Natural killer cell (primary cell): ENCODE data around the gene TXNDC17. TPM values are rescaled to one million over a fixed set of nuclear protein-coding genes. Genes with fewer than 3 reads are reported as not detected.

Experiments
- ATAC-seq, 3 donors: fragments of 150-1000 bp in 2 of 3; fragments of 200-7000 bp in 1 of 3; cut with Tn5 transposase; 1 replicate in 1 of 3; 2 replicates in 2 of 3; pipeline ENCODE4 v1.10.0; 2021; ENCODE audit warnings: mild to moderate bottlenecking in 2 of 3, moderate library complexity in 2 of 3
- DNase-seq, 2 donors: peaks; one replicate each; pipeline versions ENCODE4 v3.0.0 to v3.0.0-alpha.2; 2013 to 2021; ENCODE audit warnings: mixed read lengths in 1 of 2
- H3K27ac ChIP-seq: one replicate; pipeline ENCODE4 v1.5.1; 2013; ENCODE audit warnings: mild to moderate bottlenecking, low read length
- H3K27me3 ChIP-seq: one replicate; pipeline ENCODE4 v1.6.1; 2013; ENCODE audit warnings: low read length; ENCODE audit not compliant: control insufficient read depth, insufficient read depth
- H3K36me3 ChIP-seq: one replicate; pipeline ENCODE4 v1.6.1; 2013; ENCODE audit warnings: low read length; ENCODE audit not compliant: control insufficient read depth, insufficient read depth
- H3K4me1 ChIP-seq: one replicate; pipeline ENCODE4 v1.6.1; 2013; ENCODE audit warnings: low read length; ENCODE audit not compliant: control insufficient read depth, insufficient read depth
- H3K4me3 ChIP-seq: one replicate; pipeline ENCODE4 v1.5.1; 2013; ENCODE audit warnings: low read length
- H3K9me3 ChIP-seq: one replicate; pipeline ENCODE4 v1.6.1; 2013; ENCODE audit warnings: low read length; ENCODE audit not compliant: control insufficient read depth, insufficient read depth
- H3K27ac Mint-ChIP-seq, 2 donors: one replicate each; pipeline ENCODE4 v1.8.0; 2022; ENCODE audit warnings: mild to moderate bottlenecking in 2 of 2, mixed read lengths in 2 of 2, moderate library complexity in 1 of 2
- H3K27me3 Mint-ChIP-seq, 2 donors: one replicate each; pipeline ENCODE4 v1.8.0; 2022; ENCODE audit warnings: low read depth in 2 of 2, mixed read lengths in 2 of 2
- H3K36me3 Mint-ChIP-seq: one replicate; pipeline ENCODE4 v1.8.0; 2022; ENCODE audit warnings: mixed read lengths
- H3K4me1 Mint-ChIP-seq, 2 donors: one replicate each; pipeline ENCODE4 v1.8.0; 2022; ENCODE audit warnings: mixed read lengths in 2 of 2
- H3K4me3 Mint-ChIP-seq: one replicate; pipeline ENCODE4 v1.8.0; 2022; ENCODE audit warnings: mild to moderate bottlenecking, moderate library complexity, mixed read lengths
- H3K9me3 Mint-ChIP-seq, 2 donors: one replicate each; pipeline ENCODE4 v1.8.0; 2022; ENCODE audit warnings: mixed read lengths in 2 of 2
- CTCF ChIP-seq: fragments of 200-600 bp; IDR thresholded peaks from one replicate; pipeline ENCODE4 v1.8.0; 2022; ENCODE audit warnings: antibody characterized with exemption
- WGBS: methylation state at CpG from one replicate; pipeline ENCODE4 v1.1.7; 2013; ENCODE audit warnings: missing lambda C conversion rate; ENCODE audit not compliant: insufficient coverage; 5-methylcytosine and 5-hydroxymethylcytosine counted together
- intact Hi-C: fragments of 100-400 bp; cut with micrococcal nuclease; formaldehyde crosslinking; loops from one replicate; pipeline ENCODE4 v1.14.2; 2022
- total RNA-seq, 4 donors: library from RNA; stranded (reverse); fragments of 120-200 nt in 1 of 4; gene quantifications; one replicate each; pipeline versions ENCODE4 v1.2.3 to v1.2.4, GENCODE V29; 2013 to 2022

Gene TXNDC17
- total RNA-seq, 3 donors from 2014 or later (not counting 1 experiment from before 2014, with no cell fraction given) = 15.2 to 15.7 (median 15.4) TPM

- TF ChIP-seq CTCF = no peak
- no peaks in the 10 kb centered on the region for H3K4me1 Mint-ChIP-seq
- H3K27ac Mint-ChIP-seq = no peak overlapping the region
- H3K36me3 Mint-ChIP-seq = peaks cover 6% of the 10 kb centered on the region
- Histone ChIP-seq H3K36me3 (peaks cover 39% of the 10 kb centered on the region), H3K4me3 (no peak overlapping the region), H3K4me1 (no peaks in the 10 kb centered on the region), H3K9me3 (no peaks in the 10 kb centered on the region), H3K27me3 (no peaks in the 10 kb centered on the region), H3K27ac (no peak overlapping the region)
- H3K9me3 Mint-ChIP-seq = no peaks in the 10 kb centered on the region
- ATAC-seq (no peak), DNase-seq (no peak)
- no peaks in the 10 kb centered on the region for H3K27me3 Mint-ChIP-seq
- no peak overlapping the region for H3K4me3 Mint-ChIP-seq
- intact Hi-C loops = no loop called here
Measured at GRCh38 chr17:6599364-6599763, 41.5 kb upstream of the TXNDC17 start.

DNA sequence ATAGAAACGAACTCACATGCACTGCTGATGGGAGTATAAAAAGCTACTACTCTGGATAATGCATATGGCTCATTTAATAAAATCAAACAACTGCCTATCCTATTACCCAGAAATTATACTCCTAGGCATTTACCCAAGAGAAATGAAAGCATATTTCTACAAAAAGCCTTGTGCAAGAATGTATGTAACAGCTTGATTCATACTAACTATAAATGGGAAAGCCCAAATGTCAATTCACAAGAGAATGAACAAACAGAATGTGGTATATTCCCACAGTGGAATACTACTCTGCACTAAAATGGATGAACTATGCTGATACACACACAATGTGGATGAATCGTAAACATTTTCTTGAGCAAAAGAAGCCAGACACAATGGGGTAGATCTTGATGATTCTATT lies 38.7 kb upstream of the TXNDC17 start:
- WGBS = 100% methylated on average over 1 of the region's 2 CpGs
- H3K4me3 ChIP-seq = no peak overlapping the region
- no peak for ATAC-seq
- no peaks in the 10 kb centered on the region for H3K27me3 Mint-ChIP-seq
- no peaks in the 10 kb centered on the region for H3K4me1 Mint-ChIP-seq
- intact Hi-C loops = no loop called here
- H3K36me3 ChIP-seq = peaks cover 35% of the 10 kb centered on the region
- peaks cover 15% of the 10 kb centered on the region for H3K36me3 Mint-ChIP-seq
- no peak for TF ChIP-seq CTCF
- H3K27ac ChIP-seq = no peak overlapping the region
- no peak overlapping the region for H3K4me3 Mint-ChIP-seq
- no peaks in the 10 kb centered on the region for H3K9me3 ChIP-seq
- no peak overlapping the region for H3K27ac Mint-ChIP-seq
- no peaks in the 10 kb centered on the region for H3K4me1 ChIP-seq
- H3K27me3 ChIP-seq = no peaks in the 10 kb centered on the region
- no peak for DNase-seq
- H3K9me3 Mint-ChIP-seq = no peaks in the 10 kb centered on the region

DNA sequence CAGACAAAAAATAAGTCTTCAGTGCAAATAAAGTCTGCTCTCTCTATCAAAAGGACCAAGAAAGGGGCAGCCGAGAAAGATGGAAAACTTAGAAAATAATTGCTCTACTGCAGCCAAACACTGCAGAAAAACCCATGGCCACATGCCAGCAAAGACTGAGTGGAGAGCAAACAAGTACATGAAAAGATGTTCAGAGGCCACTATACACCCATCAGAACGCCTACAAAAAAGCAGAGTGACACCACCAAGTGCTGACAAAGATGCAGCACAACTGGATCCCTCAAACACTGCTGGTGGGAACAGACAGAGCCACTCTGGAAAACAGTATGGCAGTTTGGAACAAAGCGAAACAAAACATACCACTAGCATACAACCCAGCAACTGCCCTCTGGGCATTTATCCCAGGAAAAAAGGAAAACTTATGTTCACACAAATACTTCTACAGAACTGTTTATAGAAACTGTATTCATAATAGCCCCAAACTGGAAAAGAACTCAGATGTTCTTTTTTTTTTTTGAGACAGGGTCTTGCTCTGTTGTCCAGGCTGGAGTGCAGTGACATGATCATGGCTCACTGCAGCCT lies 37.0 kb upstream of the TXNDC17 start:
- H3K9me3 Mint-ChIP-seq = no peaks in the 10 kb centered on the region
- no peak overlapping the region for H3K4me3 ChIP-seq
- no peak overlapping the region for H3K4me3 Mint-ChIP-seq
- 98% methylated on average over 3 of the region's 3 CpGs for WGBS
- H3K27me3 ChIP-seq = no peaks in the 10 kb centered on the region
- no peaks in the 10 kb centered on the region for H3K4me1 Mint-ChIP-seq
- DNase-seq = no peak
- no peak for TF ChIP-seq CTCF
- no peak overlapping the region for H3K27ac ChIP-seq
- H3K9me3 ChIP-seq = no peaks in the 10 kb centered on the region
- H3K27me3 Mint-ChIP-seq = no peaks in the 10 kb centered on the region
- no peak for ATAC-seq
- H3K4me1 ChIP-seq = no peaks in the 10 kb centered on the region
- intact Hi-C loops = no loop called here
- peaks cover 45% of the 10 kb centered on the region for H3K36me3 ChIP-seq
- H3K27ac Mint-ChIP-seq = no peak overlapping the region
- H3K36me3 Mint-ChIP-seq = peaks cover 23% of the 10 kb centered on the region

GRCh38 chr17:6605142-6605541 lies 35.7 kb upstream of the TXNDC17 start:
- H3K36me3 Mint-ChIP-seq = peaks cover 30% of the 10 kb centered on the region
- WGBS = 98% methylated on average over 6 of the region's 6 CpGs
- intact Hi-C loops = no loop called here
- H3K4me3 Mint-ChIP-seq = no peak overlapping the region
- Histone ChIP-seq H3K4me1 (no peaks in the 10 kb centered on the region), H3K36me3 (peaks cover 51% of the 10 kb centered on the region), H3K4me3 (no peak overlapping the region), H3K9me3 (no peaks in the 10 kb centered on the region), H3K27me3 (no peaks in the 10 kb centered on the region), H3K27ac (no peak overlapping the region)
- H3K9me3 Mint-ChIP-seq = no peaks in the 10 kb centered on the region
- no peaks in the 10 kb centered on the region for H3K4me1 Mint-ChIP-seq
- no peak for TF ChIP-seq CTCF
- ATAC-seq = no peak
- no peaks in the 10 kb centered on the region for H3K27me3 Mint-ChIP-seq
- DNase-seq = no peak
- H3K27ac Mint-ChIP-seq = no peak overlapping the region
